HEK293 (cell line): ENCODE measurements around the gene CENPP.

Experiments used
- CTCF ChIP-seq: fragments of 450-650 bp; formaldehyde crosslinking; IDR thresholded peaks from 2 replicates; pipeline ENCODE4 v1.5.1; 2016; ENCODE audit warnings: missing biosample characterization, missing genetic modification characterization
- ELK4 ChIP-seq: IDR thresholded peaks from 2 replicates; pipeline ENCODE4 v1.6.1; 2011; ENCODE audit warnings: mild to moderate bottlenecking, low read depth, low read length, borderline replicate concordance
- PATZ1 ChIP-seq: fragments of 450-650 bp; formaldehyde crosslinking; IDR thresholded peaks from 2 replicates; pipeline ENCODE4 v1.5.1; 2016; ENCODE audit warnings: missing biosample characterization, missing genetic modification characterization
- RBAK ChIP-seq: fragments of 450-650 bp; formaldehyde crosslinking; IDR thresholded peaks from 2 replicates; pipeline ENCODE4 v1.5.1; 2016; ENCODE audit warnings: missing biosample characterization, missing genetic modification characterization
- YY2 ChIP-seq: fragments of 450-650 bp; formaldehyde crosslinking; IDR thresholded peaks from 2 replicates; pipeline ENCODE4 v1.5.1; 2016; ENCODE audit warnings: missing biosample characterization, missing genetic modification characterization
- ZNF114 ChIP-seq: fragments of 450-650 bp; formaldehyde crosslinking; IDR thresholded peaks from 2 replicates; pipeline ENCODE4 v1.5.0; 2017; ENCODE audit warnings: missing biosample characterization, missing genetic modification characterization
- ZNF266 ChIP-seq: fragments of 450-650 bp; formaldehyde crosslinking; IDR thresholded peaks from 2 replicates; pipeline ENCODE4 v1.5.1; 2016; ENCODE audit warnings: missing biosample characterization, missing genetic modification characterization, low read depth
- ZNF311 ChIP-seq: fragments of 450-650 bp; formaldehyde crosslinking; IDR thresholded peaks from 2 replicates; pipeline ENCODE4 v1.5.1; 2017; ENCODE audit warnings: missing biosample characterization, missing genetic modification characterization, borderline replicate concordance
- ZNF530 ChIP-seq: fragments of 450-650 bp; formaldehyde crosslinking; IDR thresholded peaks from 2 replicates; pipeline ENCODE4 v1.5.1; 2016; ENCODE audit warnings: low read depth, missing biosample characterization, missing genetic modification characterization

GRCh38 chr9:92637326-92637725, 311.6 kb downstream of the CENPP start:
- TF ChIP-seq CTCF (tag by site-specific recombination) = no peak
- no peak for TF ChIP-seq YY2 (tag by site-specific recombination)
- TF ChIP-seq ZNF114 (tag by site-specific recombination) = no peak
- TF ChIP-seq ZNF266 (tag by site-specific recombination) = no peak
- TF ChIP-seq ZNF530 = no peak
- no peak for TF ChIP-seq RBAK (tag by site-specific recombination)
- no peak for TF ChIP-seq ZNF311 (tag by site-specific recombination)
- TF ChIP-seq ELK4 = no peak
- no peak for TF ChIP-seq PATZ1 (tag by site-specific recombination)
